IMR-90 (cell line): ENCODE results near the gene MAN1C1. TPM values are rescaled to one million over a fixed set of nuclear protein-coding genes. Genes with fewer than 3 reads are reported as not detected.

Experiments used
- ATAC-seq: fragments of 200-7000 bp; cut with Tn5 transposase; 2 replicates; pipeline ENCODE4 v1.9.1; 2020; ENCODE audit warnings: low read depth, mild to moderate bottlenecking, moderate library complexity
- BruUV-seq: library from RNA; stranded (reverse); fragments of 400-500 nt; replicated peaks from 2 replicates; lab custom pipeline; 2021; lab: Mats Ljungman, UMichigan
- CTCF ChIA-PET: fragments of 300-600 bp; formaldehyde crosslinking; extraction: SDS; loops from one replicate; lab custom pipeline; 2021; ENCODE audit warnings: antibody characterized with exemption; lab: Yijun Ruan, JAX
- POLR2A ChIA-PET: fragments of 300-600 bp; sonication (Branson Sonifier 250); formaldehyde crosslinking; loops from one replicate; lab custom pipeline; 2022; ENCODE audit warnings: antibody characterized with exemption; ENCODE audit not compliant: unreplicated experiment; lab: Charles Lee
- DNase-seq: peaks from one replicate; pipeline ENCODE4 v3.0.0; 2013
- H2AFZ ChIP-seq: replicated peaks from 2 replicates; pipeline ENCODE3; 2013; ENCODE audit warnings: low read length, mild to moderate bottlenecking; ENCODE audit not compliant: poor library complexity
- H2AK5ac ChIP-seq: 2 replicates; pipeline ENCODE4 v1.6.1; 2013; ENCODE audit warnings: low read depth, low read length, inconsistent platforms
- H2AK9ac ChIP-seq: replicated peaks from 2 replicates; pipeline ENCODE3; 2013; ENCODE audit warnings: mild to moderate bottlenecking, low read depth, low read length, moderate library complexity; ENCODE audit not compliant: poor library complexity
- H2BK120ac ChIP-seq: 2 replicates; pipeline ENCODE4 v1.6.1; 2013; ENCODE audit warnings: low read depth, low read length, inconsistent platforms
- H2BK15ac ChIP-seq: 3 replicates; pipeline ENCODE4 v1.6.1; 2013; ENCODE audit warnings: low read depth, low read length, inconsistent platforms
- H2BK20ac ChIP-seq: 2 replicates; pipeline ENCODE4 v1.6.1; 2013; ENCODE audit warnings: low read depth, mild to moderate bottlenecking, inconsistent platforms, low read length, moderate library complexity
- H2BK5ac ChIP-seq: 2 replicates; pipeline ENCODE4 v1.6.1; 2013; ENCODE audit warnings: mild to moderate bottlenecking, low read depth, low read length, inconsistent platforms; ENCODE audit not compliant: poor library complexity, severe bottlenecking
- H3K14ac ChIP-seq: replicated peaks from 2 replicates; pipeline ENCODE4 v1.6.1; 2013; ENCODE audit warnings: low read depth, low read length, inconsistent platforms
- H3K18ac ChIP-seq: 2 replicates; pipeline ENCODE4 v1.6.1; 2013; ENCODE audit warnings: low read depth, low read length, control low read depth
- H3K23ac ChIP-seq: 2 replicates; pipeline ENCODE4 v1.6.1; 2013; ENCODE audit warnings: low read depth, low read length, inconsistent platforms
- H3K27ac ChIP-seq: 2 replicates; pipeline ENCODE4 v1.5.1; 2013; ENCODE audit warnings: mild to moderate bottlenecking, control low read depth, low read length; ENCODE audit not compliant: insufficient read depth
- H3K27me3 ChIP-seq: 2 replicates; pipeline ENCODE4 v1.6.1; 2013; ENCODE audit warnings: low read length; ENCODE audit not compliant: control insufficient read depth, insufficient read depth
- H3K36me3 ChIP-seq: 2 replicates; pipeline ENCODE4 v1.6.1; 2013; ENCODE audit warnings: low read length, mixed read lengths; ENCODE audit not compliant: control insufficient read depth, insufficient read depth
- H3K4ac ChIP-seq: 2 replicates; pipeline ENCODE4 v1.6.1; 2013; ENCODE audit warnings: low read depth, low read length, inconsistent platforms
- H3K4me1 ChIP-seq: 2 replicates; pipeline ENCODE4 v1.6.1; 2013; ENCODE audit warnings: low read length, mixed read lengths; ENCODE audit not compliant: control insufficient read depth, insufficient read depth
- H3K4me2 ChIP-seq: 2 replicates; pipeline ENCODE4 v1.6.1; 2013; ENCODE audit warnings: low read depth, mild to moderate bottlenecking, control low read depth, low read length, moderate library complexity
- H3K4me3 ChIP-seq: 2 replicates; pipeline ENCODE4 v1.5.1; 2013; ENCODE audit warnings: low read depth, mild to moderate bottlenecking, control low read depth, low read length, moderate library complexity; ENCODE audit not compliant: insufficient read depth
- H3K56ac ChIP-seq: 2 replicates; pipeline ENCODE4 v1.6.1; 2013; ENCODE audit warnings: low read length, inconsistent platforms; ENCODE audit not compliant: insufficient read depth; ENCODE audit errors: extremely low read depth
- H3K79me1 ChIP-seq, 2 experiments: 2 replicates each; pipeline ENCODE4 v1.6.1; 2013; ENCODE audit warnings: low read length in 2 of 2, inconsistent platforms in 1 of 2, low read depth in 1 of 2
- H3K9ac ChIP-seq: 2 replicates; pipeline ENCODE4 v1.6.1; 2013; ENCODE audit warnings: low read depth, low read length, control low read depth
- H3K9me1 ChIP-seq: 2 replicates; pipeline ENCODE4 v1.6.1; 2013; ENCODE audit warnings: low read length, inconsistent platforms; ENCODE audit not compliant: insufficient read depth
- H3K9me3 ChIP-seq: 2 replicates; pipeline ENCODE4 v1.6.1; 2013; ENCODE audit warnings: low read length; ENCODE audit not compliant: control insufficient read depth, insufficient read depth
- H4K20me1 ChIP-seq: 2 replicates; pipeline ENCODE4 v1.6.1; 2013; ENCODE audit warnings: low read length, inconsistent platforms; ENCODE audit not compliant: insufficient read depth
- H4K5ac ChIP-seq: 2 replicates; pipeline ENCODE4 v1.6.1; 2013; ENCODE audit warnings: mild to moderate bottlenecking, low read depth, low read length, control low read depth
- H4K8ac ChIP-seq, 2 experiments: 2 replicates each; pipeline ENCODE4 v1.6.1; 2013; ENCODE audit warnings: low read depth in 2 of 2, low read length in 2 of 2, control low read depth in 1 of 2, inconsistent platforms in 1 of 2
- H4K91ac ChIP-seq: 2 replicates; pipeline ENCODE4 v1.6.1; 2013; ENCODE audit warnings: low read depth, low read length, inconsistent platforms; ENCODE audit not compliant: insufficient read depth
- CHD1 ChIP-seq: IDR thresholded peaks from 2 replicates; pipeline ENCODE4 v1.6.1; 2012; ENCODE audit warnings: low read depth, low read length, improper control_type of control experiment
- CTCF ChIP-seq: conservative IDR thresholded peaks from 2 replicates; pipeline ENCODE4 v1.5.1; 2012; ENCODE audit warnings: mild to moderate bottlenecking, low read depth, low read length, improper control_type of control experiment
- MAZ ChIP-seq: IDR thresholded peaks from 2 replicates; pipeline ENCODE4 v1.6.1; 2012; ENCODE audit warnings: low read depth, mild to moderate bottlenecking, low read length, improper control_type of control experiment, moderate library complexity, borderline replicate concordance
- MXI1 ChIP-seq: IDR thresholded peaks from 2 replicates; pipeline ENCODE4 v1.6.1; 2012; ENCODE audit warnings: low read depth, mild to moderate bottlenecking, low read length, moderate library complexity, borderline replicate concordance
- POLR2A ChIP-seq: IDR thresholded peaks from 2 replicates; pipeline ENCODE4 v1.6.1; 2012; ENCODE audit warnings: mild to moderate bottlenecking, low read depth, low read length
- RAD21 ChIP-seq: IDR thresholded peaks from 2 replicates; pipeline ENCODE4 v1.6.1; 2012; ENCODE audit warnings: low read length, improper control_type of control experiment
- USF2 ChIP-seq: fragments of 150-350 bp; IDR thresholded peaks from 2 replicates; pipeline ENCODE4 v1.6.1; 2017; ENCODE audit warnings: mild to moderate bottlenecking, antibody characterized with exemption, low read length, low read depth
- WGBS, 2 experiments: methylation state at CpG; one replicate each; pipeline versions ENCODE4 v1.1.5 to v1.1.7; 2013; ENCODE audit warnings: missing lambda C conversion rate in 2 of 2; ENCODE audit not compliant: insufficient read length in 1 of 2; ENCODE audit errors: extremely low coverage in 2 of 2; 5-methylcytosine and 5-hydroxymethylcytosine counted together
- dilution Hi-C: fragments of 300-500 bp; cut with HindIII; formaldehyde crosslinking; loops from one replicate; pipeline ENCODE4 v1.14.3; 2018; ENCODE audit warnings: low sequenced_read_pairs; ENCODE audit not compliant: unreplicated experiment
- in situ Hi-C: fragments of 300-500 bp; cut with MboI; formaldehyde crosslinking; loops from 3 replicates; pipeline ENCODE4 v1.14.3; 2019; ENCODE audit warnings: low sequenced_read_pairs, inconsistent platforms, mixed read lengths
- intact Hi-C: fragments of 100-400 bp; cut with micrococcal nuclease; formaldehyde crosslinking; loops from 2 replicates; pipeline ENCODE4 v1.10.0; 2022
- polyA plus RNA-seq, 3 experiments: library from polyadenylated mRNA; depleted of rRNA; stranded (reverse); fragments of >200 nt; gene quantifications; 2 replicates each; pipeline ENCODE4 v1.2.3, GENCODE V29; 2012; ENCODE audit warnings: low replicate concordance in 1 of 3
- total RNA-seq: library from RNA; depleted of rRNA; stranded (reverse); fragments of >200 nt; gene quantifications from 2 replicates; pipeline ENCODE4 v1.2.3, GENCODE V29; 2012

Gene MAN1C1
- total and polyA plus RNA-seq, 2 of the 4 experiments (the other 2 are of a cell fraction) = 3.2 to 11.3 TPM

GRCh38 chr1:25774206-25774803, 157.7 kb downstream of the MAN1C1 start:
- no peak overlapping the region for H2BK5ac ChIP-seq
- ATAC-seq = no peak

More at GRCh38 chr1:25774206-25774803, 157.7 kb downstream of the MAN1C1 start:
- no peaks in the 10 kb centered on the region for H4K20me1 ChIP-seq
- no peak overlapping the region for H2BK20ac ChIP-seq
- no TSS peak for BruUV-seq
- intact Hi-C loops = no loop called here
- H4K8ac ChIP-seq = no peak overlapping the region
- no peak overlapping the region for H3K4me2 ChIP-seq
- peaks cover 6% of the 10 kb centered on the region for H3K9me1 ChIP-seq
- H3K27ac ChIP-seq = no peak overlapping the region
- H3K36me3 ChIP-seq = peaks cover 28% of the 10 kb centered on the region; the same call in 1 of the 2 replicates
- TF ChIP-seq RAD21 (no peak), CHD1 (no peak), USF2 (no peak), MAZ (no peak), CTCF (no peak), POLR2A (no peak), MXI1 (no peak)
- dilution Hi-C loops = no loop called here
- in situ Hi-C loops = no loop called here
- no peak overlapping the region for H3K23ac ChIP-seq
- H2AFZ ChIP-seq = no peak overlapping the region
- no peak overlapping the region for H2AK9ac ChIP-seq
- H3K18ac ChIP-seq = no peak overlapping the region
- H3K4ac ChIP-seq = no peak overlapping the region
- WGBS, 2 experiments = 77% methylated on average over 4 of the region's 13 CpGs; no CpG with 5 or more reads in 1 of the 2 experiments
- no peak for DNase-seq
- H3K79me1 ChIP-seq = no peaks in the 10 kb centered on the region
- no peak overlapping the region for H2BK120ac ChIP-seq
- ChIA-PET CTCF (no interaction called here), POLR2A (no interaction called here)
- H3K56ac ChIP-seq = no peak overlapping the region
- no peak overlapping the region for H3K9ac ChIP-seq
- no peak overlapping the region for H2AK5ac ChIP-seq
- no peak overlapping the region for H3K14ac ChIP-seq
- no peak overlapping the region for H3K4me3 ChIP-seq
- no peak overlapping the region for H2BK15ac ChIP-seq
- no peak overlapping the region for H4K91ac ChIP-seq
- peaks cover 4% of the 10 kb centered on the region; the same call in 1 of the 2 replicates for H3K4me1 ChIP-seq
- H3K27me3 ChIP-seq = no peaks in the 10 kb centered on the region
- no peaks in the 10 kb centered on the region for H3K9me3 ChIP-seq
- no peak overlapping the region for H4K5ac ChIP-seq
